ENCODE measurements around the gene TLN1. TPM values are rescaled to one million over a fixed set of nuclear protein-coding genes. Genes with fewer than 3 reads are reported as not detected.

Gene TLN1
- total RNA-seq, 1 donor from 2014 or later, result 684 TPM

GRCh38 chr9:35695943-35696401 lies 36.0 kb downstream of the TLN1 start:
- no peak for DNase-seq (ENCODE audit: low spot score)
- Mint-ChIP-seq H3K27me3 (ENCODE audit: low read depth) (no peaks in the 10 kb centered on the region), H3K27ac (ENCODE audit: unreplicated experiment) (peak overlapping the region; percentile 86), H3K9me3 (ENCODE audit: low read depth) (no peaks in the 10 kb centered on the region), H3K4me3 (ENCODE audit: unreplicated experiment) (no peak overlapping the region), H3K36me3 (ENCODE audit: low read depth) (peaks cover 19% of the 10 kb centered on the region), H3K4me1 (ENCODE audit: low read depth) (peaks cover 43% of the 10 kb centered on the region)
- TF ChIP-seq CTCF (IDR thresholded peaks at IDR 0.05), result no peak

GRCh38 chr9:35691757-35692301 lies 40.2 kb downstream of the TLN1 start:
- Mint-ChIP-seq H3K4me1 (ENCODE audit: low read depth) (peaks cover 53% of the 10 kb centered on the region), H3K27me3 (ENCODE audit: low read depth) (no peaks in the 10 kb centered on the region), H3K27ac (ENCODE audit: unreplicated experiment) (peak overlapping the region; percentile 98), H3K4me3 (ENCODE audit: unreplicated experiment) (peak overlapping the region; percentile 76), H3K9me3 (ENCODE audit: low read depth) (no peaks in the 10 kb centered on the region), H3K36me3 (ENCODE audit: low read depth) (peaks cover 15% of the 10 kb centered on the region)
- peak; percentile 21 for TF ChIP-seq CTCF (IDR thresholded peaks at IDR 0.05)
- no peak for DNase-seq (ENCODE audit: low spot score)

- no peak for DNase-seq (ENCODE audit: low spot score)
- no peaks in the 10 kb centered on the region for H3K9me3 Mint-ChIP-seq (ENCODE audit: low read depth)
- peaks cover 53% of the 10 kb centered on the region for H3K4me1 Mint-ChIP-seq (ENCODE audit: low read depth)
- H3K27me3 Mint-ChIP-seq (ENCODE audit: low read depth), result no peaks in the 10 kb centered on the region
- H3K27ac Mint-ChIP-seq (ENCODE audit: unreplicated experiment), result peak overlapping the region; percentile 98
- H3K4me3 Mint-ChIP-seq (ENCODE audit: unreplicated experiment), result peak overlapping the region; percentile 76
- peaks cover 16% of the 10 kb centered on the region for H3K36me3 Mint-ChIP-seq (ENCODE audit: low read depth)
- no peak for TF ChIP-seq CTCF (IDR thresholded peaks at IDR 0.05)
Measured at GRCh38 chr9:35691334-35691650, 40.7 kb downstream of the TLN1 start.

GRCh38 chr9:35690614-35691333 lies 41.2 kb downstream of the TLN1 start:
- Mint-ChIP-seq H3K4me3 (ENCODE audit: unreplicated experiment) (peak overlapping the region; percentile 99), H3K27ac (ENCODE audit: unreplicated experiment) (peak overlapping the region; percentile 98), H3K9me3 (ENCODE audit: low read depth) (no peaks in the 10 kb centered on the region), H3K36me3 (ENCODE audit: low read depth) (peaks cover 18% of the 10 kb centered on the region), H3K4me1 (ENCODE audit: low read depth) (peaks cover 52% of the 10 kb centered on the region), H3K27me3 (ENCODE audit: low read depth) (no peaks in the 10 kb centered on the region)
- TF ChIP-seq CTCF (IDR thresholded peaks at IDR 0.05), result no peak
- peak; percentile 92 for DNase-seq (ENCODE audit: low spot score)

GRCh38 chr9:35690294-35690613 lies 41.7 kb downstream of the TLN1 start:
- Mint-ChIP-seq H3K9me3 (ENCODE audit: low read depth) (no peaks in the 10 kb centered on the region), H3K36me3 (ENCODE audit: low read depth) (peaks cover 22% of the 10 kb centered on the region), H3K27me3 (ENCODE audit: low read depth) (no peaks in the 10 kb centered on the region), H3K4me1 (ENCODE audit: low read depth) (peaks cover 55% of the 10 kb centered on the region), H3K27ac (ENCODE audit: unreplicated experiment) (peak overlapping the region; percentile 91), H3K4me3 (ENCODE audit: unreplicated experiment) (peak overlapping the region; percentile 99)
- no peak for TF ChIP-seq CTCF (IDR thresholded peaks at IDR 0.05)
- no peak for DNase-seq (ENCODE audit: low spot score)
